Lower leg skin (tissue), 3 donors: ENCODE results near the gene YTHDC1.

Experiments
- CTCF ChIP-seq, 3 donors: fragments of 450-650 bp; IDR thresholded peaks; one replicate each; pipeline ENCODE4 v1.5.1; 2016; ENCODE audit warnings: antibody characterized with exemption in 3 of 3, mild to moderate bottlenecking in 3 of 3, moderate library complexity in 2 of 3
- POLR2A ChIP-seq, 2 donors: fragments of 450-650 bp; IDR thresholded peaks; one replicate each; pipeline ENCODE4 v1.6.1; 2016 to 2017; ENCODE audit warnings: antibody characterized with exemption in 2 of 2, mild to moderate bottlenecking in 1 of 2, moderate library complexity in 1 of 2

DNA sequence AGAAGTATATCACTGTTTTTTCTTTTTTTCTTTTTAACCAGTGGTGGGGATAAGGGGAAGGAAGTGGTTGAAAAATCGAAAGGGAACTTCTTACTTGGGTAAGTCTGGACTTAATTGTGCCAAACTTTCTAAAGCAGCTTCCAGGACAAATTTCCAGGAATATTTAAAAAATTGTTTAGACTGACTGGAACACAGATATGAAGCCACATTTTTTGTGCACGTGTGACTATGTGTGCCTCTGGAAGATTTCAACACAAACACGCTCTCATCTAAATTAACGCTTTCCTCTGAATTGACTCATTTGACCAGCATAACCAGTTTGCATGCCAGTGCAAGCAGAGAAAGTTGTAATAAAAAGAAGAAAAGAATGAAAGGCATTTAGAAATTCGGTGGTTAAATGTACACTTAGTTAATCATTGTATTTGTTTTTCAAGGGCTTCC is 18.8 kb upstream of the YTHDC1 start:
- no peak for TF ChIP-seq CTCF (IDR thresholded peaks at IDR 0.05)
- no peak for TF ChIP-seq POLR2A (IDR thresholded peaks at IDR 0.05)
